Left ventricle myocardium inferior (tissue), 1 donor: ENCODE results near the gene CFAP91. TPM values are rescaled to one million over a fixed set of nuclear protein-coding genes. Genes with fewer than 3 reads are reported as not detected.

Experiments
- DNase-seq: peaks from one replicate; pipeline ENCODE4 v3.0.0-alpha.2; 2020
- H3K27ac ChIP-seq: fragments of 200-600 bp; replicated peaks from 2 replicates; pipeline ENCODE4 v1.8.0; 2021
- H3K27me3 ChIP-seq: fragments of 200-600 bp; 2 replicates; pipeline ENCODE4 v1.8.0; 2021; ENCODE audit warnings: low read depth
- H3K36me3 ChIP-seq: fragments of 200-600 bp; 2 replicates; pipeline ENCODE4 v1.8.0; 2021
- H3K4me1 ChIP-seq: fragments of 200-600 bp; 2 replicates; pipeline ENCODE4 v1.8.0; 2021
- H3K4me3 ChIP-seq: fragments of 200-600 bp; 2 replicates; pipeline ENCODE4 v1.8.0; 2021; ENCODE audit warnings: mild to moderate bottlenecking, moderate library complexity
- H3K9me3 ChIP-seq: fragments of 200-600 bp; replicated peaks from 2 replicates; pipeline ENCODE4 v1.8.0; 2021
- intact Hi-C: fragments of 100-400 bp; cut with micrococcal nuclease; formaldehyde crosslinking; loops from one replicate; pipeline ENCODE4 v1.11.0; 2022
- total RNA-seq: library from RNA; stranded (reverse); fragmentation: NEBNext Ultra II Directional; extraction: Animal tissue kit (Norgen Biotek cat#: 25700); gene quantifications from one replicate; pipeline ENCODE4 v1.2.1, GENCODE V29; 2021
- TF ChIP-seq, protein P1 (sequence below): fragments of 200-600 bp; IDR thresholded peaks from 2 replicates; pipeline ENCODE4 v1.8.0; 2021; ENCODE audit warnings: antibody characterized with exemption, mild to moderate bottlenecking, borderline replicate concordance
- donor health status: DM: no; HTN: yes; CAD: no; lungs with severe emphysema.

The CFAP91 gene
- total RNA-seq, 1 donor from 2014 or later, result 0.44 TPM

DNA sequence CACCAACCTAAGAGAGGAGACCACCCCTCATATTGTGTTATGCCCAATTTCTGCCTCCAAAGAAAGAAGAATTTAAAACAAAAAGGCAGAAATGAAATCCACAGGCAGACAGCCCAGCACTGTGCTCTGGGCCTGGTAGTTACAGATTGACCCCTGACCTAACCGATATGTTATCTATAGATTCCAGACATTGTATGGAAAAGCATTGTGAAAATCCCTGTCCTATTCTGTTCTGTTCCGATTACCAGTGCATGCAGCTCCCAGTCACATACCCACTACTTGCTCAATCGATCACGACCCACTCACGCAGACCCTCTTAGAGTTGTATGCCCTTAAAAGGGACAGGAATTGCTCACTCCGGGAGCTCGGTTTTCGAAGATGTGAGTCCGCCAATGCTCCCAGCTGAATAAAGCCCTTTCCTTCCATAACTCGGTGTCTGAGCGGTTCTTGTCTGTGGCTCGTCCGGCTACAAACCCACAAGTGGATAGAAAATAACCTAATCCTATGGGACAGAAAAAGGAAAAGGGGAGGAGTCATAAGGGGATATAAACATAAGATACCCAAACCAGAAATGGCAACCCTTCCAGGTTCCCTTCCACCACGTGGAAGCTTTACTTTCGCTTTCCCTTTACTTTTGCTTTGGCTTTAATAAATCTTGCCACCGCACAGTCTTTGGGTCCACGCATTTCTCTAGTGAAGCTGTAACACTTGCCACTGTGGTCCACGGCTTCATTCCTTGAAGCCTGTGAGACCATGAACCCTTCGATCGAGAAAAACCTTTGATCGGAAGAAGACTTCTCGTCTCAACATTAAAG, 1.7 kb upstream of the CFAP91 start:
- intact Hi-C loops, result no loop called here
- no peaks in the 10 kb centered on the region for H3K36me3 ChIP-seq
- H3K4me1 ChIP-seq, result peaks cover 22% of the 10 kb centered on the region
- TF ChIP-seq, protein P1, sequence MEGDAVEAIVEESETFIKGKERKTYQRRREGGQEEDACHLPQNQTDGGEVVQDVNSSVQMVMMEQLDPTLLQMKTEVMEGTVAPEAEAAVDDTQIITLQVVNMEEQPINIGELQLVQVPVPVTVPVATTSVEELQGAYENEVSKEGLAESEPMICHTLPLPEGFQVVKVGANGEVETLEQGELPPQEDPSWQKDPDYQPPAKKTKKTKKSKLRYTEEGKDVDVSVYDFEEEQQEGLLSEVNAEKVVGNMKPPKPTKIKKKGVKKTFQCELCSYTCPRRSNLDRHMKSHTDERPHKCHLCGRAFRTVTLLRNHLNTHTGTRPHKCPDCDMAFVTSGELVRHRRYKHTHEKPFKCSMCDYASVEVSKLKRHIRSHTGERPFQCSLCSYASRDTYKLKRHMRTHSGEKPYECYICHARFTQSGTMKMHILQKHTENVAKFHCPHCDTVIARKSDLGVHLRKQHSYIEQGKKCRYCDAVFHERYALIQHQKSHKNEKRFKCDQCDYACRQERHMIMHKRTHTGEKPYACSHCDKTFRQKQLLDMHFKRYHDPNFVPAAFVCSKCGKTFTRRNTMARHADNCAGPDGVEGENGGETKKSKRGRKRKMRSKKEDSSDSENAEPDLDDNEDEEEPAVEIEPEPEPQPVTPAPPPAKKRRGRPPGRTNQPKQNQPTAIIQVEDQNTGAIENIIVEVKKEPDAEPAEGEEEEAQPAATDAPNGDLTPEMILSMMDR, result no peak
- H3K27ac ChIP-seq, result no peak overlapping the region
- H3K4me3 ChIP-seq, result no peak overlapping the region
- no peaks in the 10 kb centered on the region for H3K9me3 ChIP-seq
- no peaks in the 10 kb centered on the region for H3K27me3 ChIP-seq
- DNase-seq, result no peak

DNA sequence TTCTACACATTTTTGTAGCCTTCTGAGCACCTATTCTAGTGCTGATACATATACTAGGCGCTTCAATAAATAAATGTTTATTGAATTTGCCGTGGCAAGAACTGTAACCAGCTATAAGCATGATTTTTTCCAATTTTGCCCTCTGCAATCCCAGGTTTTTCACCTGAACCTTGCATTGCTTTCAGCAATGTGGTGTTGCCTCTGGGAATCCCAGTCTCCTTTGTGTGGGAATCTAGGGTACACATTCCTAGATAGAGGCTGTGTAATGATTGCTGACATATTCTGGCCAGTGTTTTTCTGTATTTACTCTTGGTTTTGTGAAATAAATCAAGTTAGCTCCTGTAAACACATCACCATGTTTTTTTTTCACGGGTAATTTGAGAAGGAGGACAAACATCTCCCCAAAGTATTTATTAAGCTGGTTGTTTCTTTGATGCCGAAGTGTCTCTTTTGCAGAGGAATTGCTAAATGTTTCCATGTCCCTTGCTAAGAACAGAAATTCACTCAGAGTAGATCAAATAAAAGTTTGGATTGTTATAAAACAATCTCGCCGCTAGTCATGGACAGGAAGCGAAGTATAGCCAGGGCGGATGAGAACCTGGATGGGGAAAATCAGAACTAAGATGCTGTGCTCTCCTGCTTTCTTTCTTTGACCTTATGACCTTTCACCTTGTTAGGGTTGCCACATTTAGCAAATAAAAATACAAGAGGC, 1.2 kb downstream of the CFAP91 start:
- DNase-seq, result no peak
- Histone ChIP-seq H3K36me3 (no peaks in the 10 kb centered on the region), H3K27ac (no peak overlapping the region), H3K9me3 (no peaks in the 10 kb centered on the region), H3K4me3 (no peak overlapping the region), H3K4me1 (peaks cover 22% of the 10 kb centered on the region), H3K27me3 (no peaks in the 10 kb centered on the region)
- TF ChIP-seq, protein P1, result no peak
- intact Hi-C loops, result no loop called here

DNA sequence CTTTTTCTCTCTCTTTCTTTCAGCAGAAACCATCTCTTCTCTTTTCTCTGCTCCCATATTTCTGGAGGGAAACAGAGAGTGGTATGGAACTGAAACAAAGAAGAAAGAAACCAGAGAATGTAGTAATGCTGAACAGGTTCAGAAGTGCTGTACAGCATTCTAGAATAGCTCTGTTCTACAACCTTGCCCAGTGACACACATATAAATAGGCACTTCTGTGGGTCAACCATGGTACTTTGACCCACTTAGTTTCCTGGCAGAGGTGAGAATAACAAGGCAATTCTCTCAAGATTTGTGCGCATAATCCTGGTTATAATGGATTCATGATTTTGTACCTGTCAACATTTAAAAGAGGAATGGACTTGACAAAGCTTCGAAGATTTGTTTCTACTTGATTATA, 12.3 kb downstream of the CFAP91 start:
- no peaks in the 10 kb centered on the region for H3K36me3 ChIP-seq
- peaks cover 12% of the 10 kb centered on the region for H3K4me1 ChIP-seq
- TF ChIP-seq, protein P1, result no peak
- no peak overlapping the region for H3K27ac ChIP-seq
- intact Hi-C loops, result no loop called here
- H3K9me3 ChIP-seq, result no peaks in the 10 kb centered on the region
- H3K4me3 ChIP-seq, result no peak overlapping the region
- H3K27me3 ChIP-seq, result no peaks in the 10 kb centered on the region
- DNase-seq, result no peak

DNA sequence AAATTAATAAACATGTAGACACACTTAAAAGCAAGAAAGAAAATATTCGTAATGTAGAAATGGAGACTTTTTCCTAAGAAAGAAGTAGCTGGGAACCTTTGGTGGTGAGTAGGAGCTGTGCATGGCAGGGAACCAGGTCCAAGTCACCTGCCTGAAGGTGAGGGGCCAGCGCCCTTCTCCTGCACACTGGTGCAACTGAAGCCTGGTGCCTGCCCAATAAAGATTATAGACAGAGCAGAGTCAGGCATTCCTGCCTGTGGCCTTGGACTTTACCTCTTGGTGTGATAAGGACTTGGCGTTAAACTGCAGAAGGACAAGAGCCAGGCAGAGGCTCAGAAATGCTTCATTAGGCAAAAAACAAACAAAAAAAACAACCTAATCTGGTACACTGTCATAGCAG, 14.2 kb downstream of the CFAP91 start:
- intact Hi-C loops, result no loop called here
- no peaks in the 10 kb centered on the region for H3K27me3 ChIP-seq
- no peak overlapping the region for H3K27ac ChIP-seq
- peaks cover 12% of the 10 kb centered on the region for H3K4me1 ChIP-seq
- H3K36me3 ChIP-seq, result no peaks in the 10 kb centered on the region
- no peak for DNase-seq
- no peak overlapping the region for H3K4me3 ChIP-seq
- no peaks in the 10 kb centered on the region for H3K9me3 ChIP-seq
- TF ChIP-seq, protein P1, result no peak

DNA sequence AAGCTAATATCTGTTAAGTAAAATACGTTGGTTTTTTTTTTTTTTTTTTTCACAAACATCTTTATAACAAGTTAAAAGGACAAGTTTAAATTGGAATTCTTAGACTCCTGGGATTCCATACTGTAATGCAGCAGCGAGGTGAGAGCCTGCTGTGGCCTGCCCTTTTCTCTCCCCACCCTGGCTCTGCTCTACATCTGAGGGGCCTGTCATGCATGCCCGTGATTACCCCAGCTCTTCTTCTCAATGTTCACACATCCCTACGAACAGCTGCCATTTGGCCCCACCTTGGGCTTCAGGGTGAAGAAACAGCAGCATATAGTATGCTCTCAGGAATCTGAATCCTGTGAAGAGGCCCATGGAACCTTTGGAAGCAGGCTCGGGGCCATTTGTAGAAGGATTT, 14.7 kb downstream of the CFAP91 start:
- intact Hi-C loops, result no loop called here
- TF ChIP-seq, protein P1, result no peak
- no peaks in the 10 kb centered on the region for H3K27me3 ChIP-seq

More for the DNA sequence above, 14.7 kb downstream of the CFAP91 start:
- Histone ChIP-seq H3K4me1 (peaks cover 12% of the 10 kb centered on the region), H3K27ac (no peak overlapping the region), H3K4me3 (no peak overlapping the region), H3K36me3 (no peaks in the 10 kb centered on the region), H3K9me3 (no peaks in the 10 kb centered on the region)
- no peak for DNase-seq
